GM18508 (cell line): ENCODE measurements around the gene KRT16.
"Not testable (repeated sequence)": the region's sequence is repeated elsewhere in the genome, so short reads cannot be mapped to it uniquely, and the experiment has no call there.

Experiments
- ATAC-seq: cut with Tn5 transposase; IDR thresholded peaks from one replicate; pipeline ENCODE4 v1.9.1; 2021; ENCODE audit warnings: moderate number of reproducible peaks; ENCODE audit not compliant: insufficient read depth, unreplicated experiment

Gene KRT16

GRCh38 chr17:41648411-41649195, 36.0 kb upstream of the KRT16 start:
- no peak for ATAC-seq

GRCh38 chr17:41647940-41648410, 35.4 kb upstream of the KRT16 start:
- ATAC-seq: no peak

- no peak for ATAC-seq
Measured at GRCh38 chr17:41647038-41647813, 34.7 kb upstream of the KRT16 start.

- no peak for ATAC-seq
Measured at GRCh38 chr17:41642252-41643156, 29.9 kb upstream of the KRT16 start.

GRCh38 chr17:41640596-41640995, 28.0 kb upstream of the KRT16 start:
- ATAC-seq: not testable (repeated sequence)

- no peak for ATAC-seq
Measured at GRCh38 chr17:41639492-41640473, 27.2 kb upstream of the KRT16 start.

- ATAC-seq: no peak
Measured at GRCh38 chr17:41638941-41639340, 26.4 kb upstream of the KRT16 start.

- ATAC-seq: no peak
Measured at GRCh38 chr17:41638194-41638593, 25.6 kb upstream of the KRT16 start.

- ATAC-seq: no peak
Measured at GRCh38 chr17:41636652-41637051, 24.1 kb upstream of the KRT16 start.

GRCh38 chr17:41635121-41636097, 22.8 kb upstream of the KRT16 start:
- ATAC-seq: no peak

GRCh38 chr17:41634639-41635038, 22.1 kb upstream of the KRT16 start:
- ATAC-seq: no peak

- no peak for ATAC-seq
Measured at GRCh38 chr17:41633556-41634199, 21.1 kb upstream of the KRT16 start.

GRCh38 chr17:41632482-41633105, 20.0 kb upstream of the KRT16 start:
- no peak for ATAC-seq

- ATAC-seq: no peak
Measured at GRCh38 chr17:41631898-41632285, 19.3 kb upstream of the KRT16 start.

GRCh38 chr17:41631025-41631897, 18.7 kb upstream of the KRT16 start:
- ATAC-seq: no peak
